Neural progenitor cell (in vitro differentiated cells): ENCODE results near the gene TBC1D1.

ENCODE experiments used
- EZH2 ChIP-seq: fragments of 200-600 bp; sonication (generic); IDR thresholded peaks from 2 replicates; pipeline ENCODE4 v1.6.1; 2017; ENCODE audit warnings: antibody characterized with exemption, mild to moderate bottlenecking, moderate library complexity
- EZH2phosphoT487 ChIP-seq: fragments of 200-600 bp; sonication (generic); IDR thresholded peaks from 2 replicates; pipeline ENCODE4 v1.6.1; 2017; ENCODE audit warnings: antibody characterized with exemption
- TF ChIP-seq, protein P1 (sequence below): fragments of 200-600 bp; sonication (generic); IDR thresholded peaks from 2 replicates; pipeline ENCODE4 v1.5.1; 2017; ENCODE audit warnings: antibody characterized with exemption, mild to moderate bottlenecking

DNA sequence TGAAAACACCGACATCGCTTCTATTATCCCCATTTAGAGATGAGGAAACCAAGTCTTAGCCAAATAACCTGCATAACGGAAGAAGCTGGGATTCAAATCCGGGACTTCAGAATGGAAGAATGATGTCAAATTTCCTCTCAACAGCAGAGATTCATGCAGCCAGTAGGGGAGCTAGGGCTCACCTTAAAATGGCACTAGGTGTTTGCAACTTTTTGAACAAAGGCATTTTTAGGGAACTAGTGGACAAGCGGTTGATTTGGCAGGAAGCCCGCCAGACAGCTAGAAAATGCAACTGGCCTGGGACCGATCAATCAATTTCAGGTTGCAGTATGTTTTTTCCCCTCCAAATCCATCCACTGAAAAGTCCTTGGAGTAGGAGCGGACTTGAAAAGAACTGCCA, 293.5 kb downstream of the TBC1D1 start:
- TF ChIP-seq, protein P1, sequence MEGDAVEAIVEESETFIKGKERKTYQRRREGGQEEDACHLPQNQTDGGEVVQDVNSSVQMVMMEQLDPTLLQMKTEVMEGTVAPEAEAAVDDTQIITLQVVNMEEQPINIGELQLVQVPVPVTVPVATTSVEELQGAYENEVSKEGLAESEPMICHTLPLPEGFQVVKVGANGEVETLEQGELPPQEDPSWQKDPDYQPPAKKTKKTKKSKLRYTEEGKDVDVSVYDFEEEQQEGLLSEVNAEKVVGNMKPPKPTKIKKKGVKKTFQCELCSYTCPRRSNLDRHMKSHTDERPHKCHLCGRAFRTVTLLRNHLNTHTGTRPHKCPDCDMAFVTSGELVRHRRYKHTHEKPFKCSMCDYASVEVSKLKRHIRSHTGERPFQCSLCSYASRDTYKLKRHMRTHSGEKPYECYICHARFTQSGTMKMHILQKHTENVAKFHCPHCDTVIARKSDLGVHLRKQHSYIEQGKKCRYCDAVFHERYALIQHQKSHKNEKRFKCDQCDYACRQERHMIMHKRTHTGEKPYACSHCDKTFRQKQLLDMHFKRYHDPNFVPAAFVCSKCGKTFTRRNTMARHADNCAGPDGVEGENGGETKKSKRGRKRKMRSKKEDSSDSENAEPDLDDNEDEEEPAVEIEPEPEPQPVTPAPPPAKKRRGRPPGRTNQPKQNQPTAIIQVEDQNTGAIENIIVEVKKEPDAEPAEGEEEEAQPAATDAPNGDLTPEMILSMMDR = no peak
- TF ChIP-seq EZH2 (no peak), EZH2phosphoT487 (no peak)
